ENCODE measurements around the gene C17orf75. TPM values are rescaled to one million over a fixed set of nuclear protein-coding genes. Genes with fewer than 3 reads are reported as not detected.

The C17orf75 gene
- total RNA-seq, 4 donors from 2014 or later = 3.1 to 8.5 (median 7.5) TPM

DNA sequence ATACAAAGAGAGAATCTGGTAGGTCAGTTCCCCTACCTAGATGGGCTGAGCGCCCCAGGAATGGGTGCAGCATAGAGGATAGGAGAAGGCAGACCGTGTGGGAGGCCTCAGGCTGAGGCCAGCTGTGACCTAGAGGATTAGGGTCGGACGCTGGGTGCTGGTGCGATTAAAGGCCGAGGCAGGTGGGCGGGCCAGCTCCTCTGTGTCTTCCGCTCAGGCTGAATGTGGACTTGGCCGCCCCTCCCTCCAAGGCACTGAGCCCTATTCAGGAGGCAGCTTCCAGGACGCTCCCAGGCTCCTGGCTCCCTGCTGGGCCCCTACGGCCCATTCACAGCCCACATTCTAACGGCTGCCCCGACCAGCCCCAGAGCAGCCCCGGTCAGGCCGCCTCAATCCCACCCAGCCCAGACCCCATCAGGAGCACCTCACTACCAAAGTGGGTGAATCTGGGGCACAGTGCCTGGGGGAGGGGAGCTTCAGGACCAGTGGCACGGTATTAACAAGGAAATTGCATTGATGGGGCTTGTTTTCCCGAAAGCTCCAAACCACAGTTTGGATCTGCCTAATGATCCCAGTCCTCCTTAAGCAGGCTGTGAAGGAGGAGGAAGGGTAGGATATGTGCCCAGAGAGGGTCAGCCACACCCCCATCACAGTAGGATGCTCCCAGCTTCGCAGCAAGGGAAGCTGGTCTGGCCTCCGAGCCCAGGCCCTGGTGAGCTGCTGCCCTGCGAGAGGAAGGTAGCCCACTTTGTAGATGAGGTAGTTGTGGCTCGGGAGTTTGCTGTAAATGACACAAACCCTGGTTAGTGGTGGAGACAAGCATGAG is 61.9 kb downstream of the C17orf75 start:
- TF ChIP-seq, protein P1, sequence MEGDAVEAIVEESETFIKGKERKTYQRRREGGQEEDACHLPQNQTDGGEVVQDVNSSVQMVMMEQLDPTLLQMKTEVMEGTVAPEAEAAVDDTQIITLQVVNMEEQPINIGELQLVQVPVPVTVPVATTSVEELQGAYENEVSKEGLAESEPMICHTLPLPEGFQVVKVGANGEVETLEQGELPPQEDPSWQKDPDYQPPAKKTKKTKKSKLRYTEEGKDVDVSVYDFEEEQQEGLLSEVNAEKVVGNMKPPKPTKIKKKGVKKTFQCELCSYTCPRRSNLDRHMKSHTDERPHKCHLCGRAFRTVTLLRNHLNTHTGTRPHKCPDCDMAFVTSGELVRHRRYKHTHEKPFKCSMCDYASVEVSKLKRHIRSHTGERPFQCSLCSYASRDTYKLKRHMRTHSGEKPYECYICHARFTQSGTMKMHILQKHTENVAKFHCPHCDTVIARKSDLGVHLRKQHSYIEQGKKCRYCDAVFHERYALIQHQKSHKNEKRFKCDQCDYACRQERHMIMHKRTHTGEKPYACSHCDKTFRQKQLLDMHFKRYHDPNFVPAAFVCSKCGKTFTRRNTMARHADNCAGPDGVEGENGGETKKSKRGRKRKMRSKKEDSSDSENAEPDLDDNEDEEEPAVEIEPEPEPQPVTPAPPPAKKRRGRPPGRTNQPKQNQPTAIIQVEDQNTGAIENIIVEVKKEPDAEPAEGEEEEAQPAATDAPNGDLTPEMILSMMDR (IDR thresholded peaks at IDR 0.05; ENCODE audit: low read depth) = no peak

DNA sequence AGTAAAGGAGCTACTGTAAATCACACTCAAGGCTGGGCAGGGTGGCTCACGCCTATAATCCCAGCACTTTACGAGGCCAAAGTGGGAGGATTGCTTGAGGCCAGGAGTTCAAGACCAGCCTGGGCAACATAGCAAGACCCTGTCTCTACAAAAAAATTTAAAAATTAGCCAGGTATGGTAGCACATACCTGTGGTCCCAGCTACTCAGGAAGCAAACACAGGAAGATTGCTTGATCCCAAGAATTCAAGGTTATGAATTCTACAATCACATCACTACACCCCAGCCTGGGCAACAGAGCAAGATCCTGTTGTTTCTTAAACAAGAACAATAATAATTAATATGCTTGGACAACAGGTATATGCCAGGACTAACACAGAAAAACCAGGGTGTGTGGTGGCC is 63.2 kb downstream of the C17orf75 start:
- TF ChIP-seq, protein P1 (IDR thresholded peaks at IDR 0.05; ENCODE audit: low read depth) = no peak

Other genes starting within 250 kb of the C17orf75 start
- 100 to 1,000 TPM in 1 of 4 donors, 10 to 100 TPM in 3; 56.6 to 112 (median 67.5) TPM for gene RHOT1, start 199.7 kb downstream of the C17orf75 start, total RNA-seq
- gene RHBDL3, start 76.3 kb downstream of the C17orf75 start, total RNA-seq = under 1 TPM in 3 of 4 donors, not detected in 1; 0.22 to 0.34 (median 0.33) TPM
- 100 to 1,000 TPM; 131 to 197 (median 147) TPM for gene ZNF207, start 8.0 kb upstream of the C17orf75 start, total RNA-seq
- gene PSMD11, start 102.3 kb upstream of the C17orf75 start, total RNA-seq = 10 to 100 TPM; 43.3 to 81.0 (median 57.3) TPM
- gene CDK5R1, start 144.8 kb upstream of the C17orf75 start, total RNA-seq = 1 to 10 TPM in 1 of 4 donors, under 1 TPM in 3; 0.33 to 3.1 (median 0.41) TPM

Measured in subcutaneous adipose tissue (tissue), 4 donors.